HG02623 (cell line): ENCODE results near the gene HOXA13.

Experiments
- ATAC-seq: cut with Tn5 transposase; IDR thresholded peaks from one replicate; pipeline ENCODE4 v1.9.1; 2021; ENCODE audit warnings: moderate library complexity; ENCODE audit not compliant: unreplicated experiment

HOXA13 gene

DNA sequence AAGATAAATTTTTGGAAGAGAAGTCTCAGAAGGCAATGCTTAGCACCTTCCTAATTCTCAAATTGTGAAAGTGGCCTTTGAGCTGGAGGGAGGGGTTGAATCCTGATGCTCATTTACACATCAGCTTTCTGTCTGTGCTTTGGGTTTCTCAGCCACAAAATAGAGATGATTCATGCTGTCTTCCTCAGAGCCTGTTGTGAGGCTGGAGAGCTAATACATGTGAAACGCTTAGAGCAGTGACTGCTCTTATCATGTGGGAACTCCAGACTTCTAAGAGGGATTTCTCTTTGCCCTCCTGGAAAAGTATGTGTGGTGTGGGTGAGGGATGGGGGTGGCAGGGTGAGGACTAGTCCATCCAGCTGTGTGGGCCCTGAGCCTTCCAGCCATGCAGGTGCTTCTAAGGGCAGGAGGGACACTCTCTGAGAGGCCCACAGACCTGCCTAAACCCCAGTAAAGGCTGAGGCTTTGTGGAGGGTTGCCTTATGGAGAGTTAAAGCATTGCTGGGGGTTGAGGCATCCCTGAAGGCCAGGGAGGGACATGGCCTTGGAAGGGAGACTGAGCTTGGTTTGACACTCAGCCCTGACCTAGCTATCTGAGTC is 37.9 kb upstream of the HOXA13 start:
- no peak for ATAC-seq

GRCh38 chr7:27235387-27236311 is 35.8 kb upstream of the HOXA13 start:
- ATAC-seq, result no peak

- ATAC-seq, result no peak
Measured at GRCh38 chr7:27229448-27229847, 29.6 kb upstream of the HOXA13 start.

GRCh38 chr7:27224983-27225934 is 25.4 kb upstream of the HOXA13 start:
- no peak for ATAC-seq

- no peak for ATAC-seq
Measured at GRCh38 chr7:27223941-27224575, 24.2 kb upstream of the HOXA13 start.

DNA sequence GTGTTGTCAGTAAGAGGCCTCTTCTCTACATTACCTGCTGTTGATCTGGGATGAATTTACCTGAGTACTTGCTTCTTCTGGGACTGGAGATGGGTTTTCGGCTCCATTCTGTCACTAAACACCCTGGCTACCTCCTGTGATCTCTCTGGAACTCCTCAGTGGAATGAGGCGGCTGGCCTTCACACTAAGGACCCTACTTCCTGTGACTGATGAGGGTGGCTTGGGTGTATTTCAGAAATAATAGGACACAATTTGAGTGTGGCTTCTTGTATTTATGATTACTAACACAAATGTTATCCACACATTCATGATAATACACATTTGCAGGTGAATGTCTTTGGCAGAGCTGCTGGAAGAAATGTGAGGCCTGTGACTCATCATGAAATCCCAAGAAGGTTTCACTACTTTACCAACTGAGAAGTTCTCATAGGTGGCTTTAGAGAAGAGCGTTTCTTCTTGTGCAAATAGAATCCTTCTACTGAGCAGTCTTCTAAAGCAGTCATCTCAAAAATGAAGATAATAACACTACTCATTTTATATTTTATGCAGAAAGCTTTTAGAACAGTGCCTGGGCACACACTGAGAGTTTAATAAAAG is 21.4 kb upstream of the HOXA13 start:
- no peak for ATAC-seq

- ATAC-seq, result no peak
Measured at GRCh38 chr7:27220440-27220955, 20.6 kb upstream of the HOXA13 start.

- no peak for ATAC-seq
Measured at GRCh38 chr7:27219821-27220220, 19.9 kb upstream of the HOXA13 start.

DNA sequence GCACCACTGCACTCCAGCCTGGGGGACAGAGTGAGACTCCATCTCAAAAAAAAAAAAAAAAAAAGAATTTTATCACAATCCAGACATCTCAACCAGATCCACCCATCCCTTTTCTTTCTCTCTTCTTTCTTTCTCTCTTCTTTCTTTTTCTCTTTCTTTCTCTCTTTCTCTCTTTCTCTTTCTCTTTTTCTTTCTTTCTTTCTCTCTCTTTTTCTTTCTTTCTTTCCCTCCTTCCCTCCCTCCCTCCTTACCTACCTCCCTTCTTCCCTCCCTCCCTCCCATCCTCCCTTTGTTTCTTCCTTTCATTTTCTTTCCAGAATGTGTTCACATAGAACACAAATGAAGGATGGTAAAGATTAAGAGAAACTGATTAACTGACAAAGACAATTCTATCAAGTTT is 18.1 kb upstream of the HOXA13 start:
- no peak for ATAC-seq

- no peak for ATAC-seq
Measured at GRCh38 chr7:27215356-27215755, 15.5 kb upstream of the HOXA13 start.

DNA sequence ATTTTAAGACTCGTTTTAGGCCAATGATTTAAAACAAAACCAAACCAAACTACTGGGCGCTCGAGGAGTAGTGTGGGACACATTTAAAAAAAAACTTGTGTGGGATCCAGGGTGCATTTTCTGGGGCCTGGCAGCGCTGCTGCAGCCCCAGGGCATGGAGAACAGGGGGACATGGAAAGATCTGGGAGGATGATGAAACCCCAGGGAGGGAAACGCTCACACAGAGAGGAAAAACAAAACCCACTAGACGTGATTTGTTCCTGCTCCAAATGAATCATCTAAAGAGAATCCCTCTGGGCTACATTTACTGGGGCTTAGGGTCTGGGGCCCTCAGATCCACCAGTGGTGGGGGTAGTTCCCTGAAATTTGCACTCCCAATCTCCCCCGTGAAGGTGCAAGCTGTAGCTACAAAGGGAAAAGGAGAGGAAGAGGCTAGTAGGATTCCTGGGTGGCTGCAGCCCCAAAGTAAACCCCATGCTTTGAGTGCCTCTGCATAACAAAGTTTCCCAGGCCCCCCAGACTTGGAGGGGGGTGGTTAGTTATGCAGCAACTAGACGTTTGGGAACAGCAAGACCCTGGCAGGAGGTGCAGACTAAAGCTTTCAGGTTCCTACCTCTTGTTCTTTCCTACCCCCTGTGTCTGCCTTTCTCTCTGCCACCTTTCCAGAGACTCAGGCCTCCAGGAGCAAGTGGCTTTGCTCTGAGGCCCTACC is 14.5 kb upstream of the HOXA13 start:
- ATAC-seq, result no peak

DNA sequence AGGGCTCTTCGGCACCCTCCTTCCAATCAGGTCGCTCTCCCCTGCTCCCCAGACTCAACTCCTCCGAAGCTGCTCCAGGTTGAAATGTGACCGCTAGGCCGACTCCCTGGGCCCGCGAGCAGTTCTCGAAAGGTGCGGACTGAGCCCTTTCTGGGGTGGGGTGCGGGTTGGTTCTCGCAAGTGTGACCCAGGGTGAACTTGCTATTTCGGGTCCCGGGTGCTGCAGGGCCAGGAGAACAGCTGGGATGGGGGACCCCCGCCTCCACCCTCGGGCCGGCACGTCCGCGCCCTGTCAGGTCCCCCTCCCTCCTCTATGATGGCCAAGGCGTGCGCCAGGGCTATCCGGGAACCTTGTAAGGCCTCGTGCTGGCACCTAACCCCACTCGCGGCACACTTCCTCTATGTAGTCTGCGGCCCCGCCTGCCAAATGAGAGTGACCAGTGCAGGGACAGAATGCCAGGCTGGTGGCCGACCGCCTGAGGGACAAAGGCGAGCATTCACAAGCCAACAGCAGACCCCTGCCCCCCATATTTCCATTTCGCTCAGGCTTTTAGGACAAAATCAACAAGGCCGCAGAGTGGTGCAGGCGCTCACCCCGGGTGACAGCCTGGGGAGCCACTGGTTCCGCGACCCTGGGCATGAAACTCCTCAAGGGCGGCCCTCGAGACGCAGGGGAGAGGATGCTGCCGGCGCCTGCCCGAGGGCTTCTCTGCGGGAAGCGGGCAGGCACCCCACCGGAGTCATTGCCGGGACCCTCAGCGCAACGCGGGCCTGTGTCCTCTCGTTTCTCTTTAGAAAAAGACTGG is 13.7 kb upstream of the HOXA13 start:
- ATAC-seq, result no peak

GRCh38 chr7:27212497-27213432 is 12.9 kb upstream of the HOXA13 start:
- no peak for ATAC-seq

GRCh38 chr7:27211764-27212204 is 11.9 kb upstream of the HOXA13 start:
- no peak for ATAC-seq

- ATAC-seq, result no peak
Measured at GRCh38 chr7:27211084-27211446, 11.2 kb upstream of the HOXA13 start.

DNA sequence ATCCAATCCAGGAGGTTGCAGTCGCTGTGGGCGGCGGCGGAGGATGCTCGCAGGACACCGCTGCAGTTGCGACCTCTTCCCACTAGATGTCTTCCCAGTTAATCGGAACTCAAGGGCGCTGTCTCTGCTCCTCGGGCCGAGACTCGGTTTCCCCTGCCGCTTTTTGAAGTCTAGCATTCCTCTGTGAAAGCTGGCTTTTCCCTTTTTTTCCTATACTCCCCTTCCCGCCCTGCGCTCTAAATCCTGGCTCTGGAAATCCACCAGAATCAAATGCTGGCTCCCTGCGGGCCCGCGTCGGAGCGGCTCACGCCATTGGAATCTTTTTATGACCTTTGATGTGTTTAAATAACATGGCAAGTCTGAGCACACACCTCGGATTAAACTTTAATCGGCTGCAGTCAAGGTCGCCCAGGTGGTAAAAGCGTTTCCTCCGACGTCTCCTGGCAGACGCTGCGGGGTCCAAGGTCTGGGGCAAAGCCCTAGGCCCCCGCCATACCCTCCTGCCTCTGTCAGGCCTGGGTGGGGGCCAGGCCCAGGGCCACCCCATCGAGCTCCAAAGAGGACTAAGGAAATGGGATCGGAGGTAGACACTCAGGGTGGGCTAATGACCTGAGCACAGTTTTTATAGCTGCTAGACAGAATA is 10.7 kb upstream of the HOXA13 start:
- no peak for ATAC-seq

GRCh38 chr7:27209933-27210440 is 10.1 kb upstream of the HOXA13 start:
- no peak for ATAC-seq
